Measurements from ENCODE around the gene DNTTIP2.

DNA sequence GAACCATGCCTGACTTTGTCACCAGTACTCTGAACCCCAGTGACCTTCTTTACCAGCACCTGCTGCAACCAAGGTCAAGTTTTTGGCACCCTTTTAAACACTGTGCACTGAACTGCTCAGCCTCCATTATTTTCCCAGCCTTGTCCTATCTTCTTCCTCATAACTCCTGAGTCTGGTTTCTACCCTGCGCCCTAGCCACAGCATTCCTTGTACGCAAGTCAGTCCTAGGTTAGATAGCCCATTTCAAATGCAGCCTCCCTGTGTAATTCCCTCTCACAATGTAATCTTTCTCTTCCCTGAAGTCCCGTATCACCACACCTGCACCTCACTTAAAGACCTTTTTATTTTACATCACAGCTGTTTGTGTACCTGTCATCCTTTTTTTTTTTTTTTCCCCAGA lies 37.2 kb downstream of the DNTTIP2 start:
- TF ChIP-seq, protein P1, sequence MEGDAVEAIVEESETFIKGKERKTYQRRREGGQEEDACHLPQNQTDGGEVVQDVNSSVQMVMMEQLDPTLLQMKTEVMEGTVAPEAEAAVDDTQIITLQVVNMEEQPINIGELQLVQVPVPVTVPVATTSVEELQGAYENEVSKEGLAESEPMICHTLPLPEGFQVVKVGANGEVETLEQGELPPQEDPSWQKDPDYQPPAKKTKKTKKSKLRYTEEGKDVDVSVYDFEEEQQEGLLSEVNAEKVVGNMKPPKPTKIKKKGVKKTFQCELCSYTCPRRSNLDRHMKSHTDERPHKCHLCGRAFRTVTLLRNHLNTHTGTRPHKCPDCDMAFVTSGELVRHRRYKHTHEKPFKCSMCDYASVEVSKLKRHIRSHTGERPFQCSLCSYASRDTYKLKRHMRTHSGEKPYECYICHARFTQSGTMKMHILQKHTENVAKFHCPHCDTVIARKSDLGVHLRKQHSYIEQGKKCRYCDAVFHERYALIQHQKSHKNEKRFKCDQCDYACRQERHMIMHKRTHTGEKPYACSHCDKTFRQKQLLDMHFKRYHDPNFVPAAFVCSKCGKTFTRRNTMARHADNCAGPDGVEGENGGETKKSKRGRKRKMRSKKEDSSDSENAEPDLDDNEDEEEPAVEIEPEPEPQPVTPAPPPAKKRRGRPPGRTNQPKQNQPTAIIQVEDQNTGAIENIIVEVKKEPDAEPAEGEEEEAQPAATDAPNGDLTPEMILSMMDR (IDR thresholded peaks at IDR 0.05), result no peak
- TF ChIP-seq POLR2AphosphoS5 (IDR thresholded peaks at IDR 0.05) (no peak), POLR2A (IDR thresholded peaks at IDR 0.05) (no peak)
